Measurements from ENCODE around the gene APOL1.

Gene APOL1

GRCh38 chr22:36306227-36306626 lies 53.3 kb downstream of the APOL1 start:
- Histone ChIP-seq H3K36me3 (ENCODE audit: control insufficient read depth, insufficient read depth, low read length) (peaks cover 51% of the 10 kb centered on the region), H3K27ac (ENCODE audit: insufficient read depth, low read depth, low read length, poor library complexity, severe bottlenecking) (no peak overlapping the region), H3K4me3 (ENCODE audit: insufficient read depth, low read depth, low read length) (no peak overlapping the region), H3K27me3 (ENCODE audit: control insufficient read depth, insufficient read depth, low read length, poor library complexity, severe bottlenecking) (no peaks in the 10 kb centered on the region), H3K9me3 (ENCODE audit: control insufficient read depth, low read length) (no peaks in the 10 kb centered on the region), H3K4me1 (ENCODE audit: control insufficient read depth, insufficient read depth, low read length) (no peaks in the 10 kb centered on the region)
- WGBS, 2 experiments, result 94% methylated on average over 18 of the region's 18 CpGs

DNA sequence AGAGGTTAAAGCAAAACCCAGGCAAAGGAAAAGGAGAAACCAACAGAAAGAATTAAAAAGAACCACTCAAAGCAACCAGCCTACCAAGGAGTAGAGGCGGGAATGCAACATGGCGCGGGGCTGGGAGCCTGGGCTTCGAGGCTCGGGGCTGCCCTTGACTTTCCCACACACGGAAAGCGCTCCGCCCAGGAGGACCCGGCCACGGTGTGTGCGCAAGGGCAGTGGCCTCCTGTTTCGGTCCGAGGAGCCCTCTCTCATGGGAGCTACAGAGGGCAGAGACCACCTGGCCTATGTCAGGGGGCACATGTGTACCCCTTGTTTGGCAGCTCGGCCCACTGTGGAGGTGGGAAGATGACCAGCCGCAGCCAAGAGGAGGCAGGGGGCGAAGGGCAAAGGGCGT lies 55.9 kb downstream of the APOL1 start:
- peaks cover 53% of the 10 kb centered on the region for H3K36me3 ChIP-seq (ENCODE audit: control insufficient read depth, insufficient read depth, low read length)

DNA sequence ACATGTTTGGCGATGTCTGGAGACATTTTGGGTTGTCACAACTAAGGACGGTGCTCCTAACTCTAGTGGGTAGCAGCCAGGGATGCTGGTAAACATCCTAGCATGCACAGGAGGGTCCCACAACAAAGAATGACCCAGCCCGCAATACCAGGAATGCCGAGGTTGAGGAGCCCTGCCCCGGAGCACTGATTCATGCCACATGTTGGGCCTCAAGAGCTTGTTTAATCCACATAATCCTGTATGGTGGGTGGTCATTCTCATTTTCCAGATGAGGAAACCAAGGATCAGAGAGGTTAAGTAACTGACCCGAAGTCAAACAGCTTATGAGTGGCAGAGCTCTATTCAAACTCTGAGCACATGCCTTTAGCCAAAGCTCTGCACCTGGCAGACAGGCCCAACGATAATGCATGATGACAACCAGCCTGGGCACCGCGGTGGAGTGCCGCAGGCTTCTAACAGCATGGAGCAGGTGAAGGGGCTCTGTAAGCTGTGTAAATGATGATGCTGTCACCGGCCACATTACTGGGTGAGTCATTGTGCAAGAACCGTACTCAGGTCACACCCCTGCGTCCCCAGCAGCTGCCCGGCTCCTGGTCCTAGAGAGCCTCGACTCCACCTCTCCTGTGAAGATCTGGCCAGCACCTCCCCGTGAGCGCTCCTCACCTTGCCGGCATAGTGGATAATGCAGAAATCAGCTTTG lies 58.6 kb downstream of the APOL1 start:
- 89 to 90% methylated on average over 18 of the region's 18 CpGs for WGBS, 2 experiments

More for the DNA sequence above, 55.9 kb downstream of the APOL1 start:
- Histone ChIP-seq H3K9me3 (ENCODE audit: control insufficient read depth, low read length) (no peaks in the 10 kb centered on the region), H3K27me3 (ENCODE audit: control insufficient read depth, insufficient read depth, low read length, poor library complexity, severe bottlenecking) (no peaks in the 10 kb centered on the region), H3K27ac (ENCODE audit: insufficient read depth, low read depth, low read length, poor library complexity, severe bottlenecking) (no peak overlapping the region), H3K4me1 (ENCODE audit: control insufficient read depth, insufficient read depth, low read length) (no peaks in the 10 kb centered on the region), H3K4me3 (ENCODE audit: insufficient read depth, low read depth, low read length) (no peak overlapping the region)
- WGBS, 2 experiments, result 95 to 97% methylated on average over 17 of the region's 17 CpGs

DNA sequence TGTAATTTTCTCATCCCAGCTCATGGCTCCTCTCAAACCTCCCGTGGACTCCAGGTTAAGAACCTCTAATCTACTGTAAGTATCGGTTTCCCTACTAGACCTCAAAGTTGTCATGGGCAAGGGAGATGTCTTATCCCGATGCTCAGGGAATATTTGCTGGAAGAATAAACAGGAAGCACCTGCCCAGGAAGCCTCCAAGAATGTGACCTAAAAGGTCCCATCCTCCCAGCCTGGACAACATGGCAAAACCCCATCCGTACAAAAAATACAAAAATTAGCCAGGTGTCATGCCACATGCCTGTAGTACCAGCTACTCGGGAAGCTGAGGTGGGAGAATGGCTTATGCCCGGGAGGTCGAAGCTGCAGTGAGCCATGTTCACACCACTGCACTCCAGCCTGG lies 62.4 kb downstream of the APOL1 start:
- WGBS, 2 experiments, result 93 to 95% methylated on average over 7 of the region's 7 CpGs
- H3K4me3 ChIP-seq (ENCODE audit: insufficient read depth, low read depth, low read length), result no peak overlapping the region
- peaks cover 49% of the 10 kb centered on the region for H3K36me3 ChIP-seq (ENCODE audit: control insufficient read depth, insufficient read depth, low read length)

More for the DNA sequence above, 58.6 kb downstream of the APOL1 start:
- Histone ChIP-seq H3K9me3 (ENCODE audit: control insufficient read depth, low read length) (no peaks in the 10 kb centered on the region), H3K27ac (ENCODE audit: insufficient read depth, low read depth, low read length, poor library complexity, severe bottlenecking) (no peak overlapping the region), H3K4me3 (ENCODE audit: insufficient read depth, low read depth, low read length) (no peak overlapping the region), H3K4me1 (ENCODE audit: control insufficient read depth, insufficient read depth, low read length) (no peaks in the 10 kb centered on the region), H3K36me3 (ENCODE audit: control insufficient read depth, insufficient read depth, low read length) (peaks cover 47% of the 10 kb centered on the region), H3K27me3 (ENCODE audit: control insufficient read depth, insufficient read depth, low read length, poor library complexity, severe bottlenecking) (no peaks in the 10 kb centered on the region)

GRCh38 chr22:36316419-36316818 lies 63.5 kb downstream of the APOL1 start:
- Histone ChIP-seq H3K9me3 (ENCODE audit: control insufficient read depth, low read length) (no peaks in the 10 kb centered on the region), H3K27me3 (ENCODE audit: control insufficient read depth, insufficient read depth, low read length, poor library complexity, severe bottlenecking) (no peaks in the 10 kb centered on the region), H3K27ac (ENCODE audit: insufficient read depth, low read depth, low read length, poor library complexity, severe bottlenecking) (no peak overlapping the region), H3K36me3 (ENCODE audit: control insufficient read depth, insufficient read depth, low read length) (peaks cover 40% of the 10 kb centered on the region), H3K4me3 (ENCODE audit: insufficient read depth, low read depth, low read length) (no peak overlapping the region), H3K4me1 (ENCODE audit: control insufficient read depth, insufficient read depth, low read length) (no peaks in the 10 kb centered on the region)
- WGBS, 2 experiments, result 97% methylated on average over 13 of the region's 14 CpGs

More for the DNA sequence above, 62.4 kb downstream of the APOL1 start:
- Histone ChIP-seq H3K4me1 (ENCODE audit: control insufficient read depth, insufficient read depth, low read length) (no peaks in the 10 kb centered on the region), H3K27ac (ENCODE audit: insufficient read depth, low read depth, low read length, poor library complexity, severe bottlenecking) (no peak overlapping the region), H3K27me3 (ENCODE audit: control insufficient read depth, insufficient read depth, low read length, poor library complexity, severe bottlenecking) (no peaks in the 10 kb centered on the region), H3K9me3 (ENCODE audit: control insufficient read depth, low read length) (no peaks in the 10 kb centered on the region)

Measured in ectodermal cell (in vitro differentiated cells).